Colonic mucosa (tissue), 4 donors: ENCODE results near the gene ZNF761. TPM values are rescaled to one million over a fixed set of nuclear protein-coding genes. Genes with fewer than 3 reads are reported as not detected.

Experiments used
- DNase-seq: peaks from one replicate; pipeline ENCODE4 v3.0.0-alpha.2; 2020
- H3K27ac ChIP-seq: fragments of 200-600 bp; one replicate; pipeline ENCODE4 v1.8.0; 2021
- H3K27me3 ChIP-seq: fragments of 200-600 bp; one replicate; pipeline ENCODE4 v1.8.0; 2021
- H3K36me3 ChIP-seq: fragments of 200-600 bp; one replicate; pipeline ENCODE4 v1.8.0; 2021
- H3K4me1 ChIP-seq: fragments of 200-600 bp; one replicate; pipeline ENCODE4 v1.8.0; 2021; ENCODE audit warnings: mild to moderate bottlenecking
- H3K4me3 ChIP-seq: fragments of 200-600 bp; one replicate; pipeline ENCODE4 v1.8.0; 2021
- H3K9ac ChIP-seq, 2 donors: one replicate each; pipeline ENCODE4 v1.7.0; 2013; ENCODE audit warnings: control low read depth in 2 of 2, low read depth in 2 of 2, low read length in 2 of 2
- H3K9me3 ChIP-seq: fragments of 200-600 bp; one replicate; pipeline ENCODE4 v1.8.0; 2021
- intact Hi-C: fragments of 100-400 bp; cut with DNase I; formaldehyde crosslinking; loops from one replicate; pipeline ENCODE4 v1.14.1; 2022
- total RNA-seq, 2 donors: library from RNA; stranded (reverse); fragmentation: NEBNext Ultra II Directional in 1 of 2; extraction: Animal tissue kit (Norgen Biotek cat#: 25700) in 1 of 2; gene quantifications; one replicate each; pipeline ENCODE4 v1.2.1, GENCODE V29; 2021
- TF ChIP-seq, protein P1 (sequence below): fragments of 200-600 bp; IDR thresholded peaks from one replicate; pipeline ENCODE4 v1.8.0; 2022; ENCODE audit warnings: antibody characterized with exemption, mild to moderate bottlenecking
- donor health status: healthy.
- donor health status: DM: no; HTN: no; CAD: no.
- donor health status: DM: no; HTN: no; CAD: no.

The ZNF761 gene
- 10 to 100 TPM in 1 of 2 donors, 1 to 10 TPM in 1; 5.6 to 10.1 TPM for total RNA-seq

- Histone ChIP-seq H3K27me3 (no peaks in the 10 kb centered on the region), H3K4me1 (no peaks in the 10 kb centered on the region), H3K36me3 (no peaks in the 10 kb centered on the region), H3K4me3 (peak within 1 kb of the TSS; percentile 74), H3K9me3 (no peaks in the 10 kb centered on the region), H3K27ac (peak within 1 kb of the TSS; percentile 66), H3K9ac (peak within 1 kb of the TSS; percentile 70 to 78)
- TF ChIP-seq, protein P1, sequence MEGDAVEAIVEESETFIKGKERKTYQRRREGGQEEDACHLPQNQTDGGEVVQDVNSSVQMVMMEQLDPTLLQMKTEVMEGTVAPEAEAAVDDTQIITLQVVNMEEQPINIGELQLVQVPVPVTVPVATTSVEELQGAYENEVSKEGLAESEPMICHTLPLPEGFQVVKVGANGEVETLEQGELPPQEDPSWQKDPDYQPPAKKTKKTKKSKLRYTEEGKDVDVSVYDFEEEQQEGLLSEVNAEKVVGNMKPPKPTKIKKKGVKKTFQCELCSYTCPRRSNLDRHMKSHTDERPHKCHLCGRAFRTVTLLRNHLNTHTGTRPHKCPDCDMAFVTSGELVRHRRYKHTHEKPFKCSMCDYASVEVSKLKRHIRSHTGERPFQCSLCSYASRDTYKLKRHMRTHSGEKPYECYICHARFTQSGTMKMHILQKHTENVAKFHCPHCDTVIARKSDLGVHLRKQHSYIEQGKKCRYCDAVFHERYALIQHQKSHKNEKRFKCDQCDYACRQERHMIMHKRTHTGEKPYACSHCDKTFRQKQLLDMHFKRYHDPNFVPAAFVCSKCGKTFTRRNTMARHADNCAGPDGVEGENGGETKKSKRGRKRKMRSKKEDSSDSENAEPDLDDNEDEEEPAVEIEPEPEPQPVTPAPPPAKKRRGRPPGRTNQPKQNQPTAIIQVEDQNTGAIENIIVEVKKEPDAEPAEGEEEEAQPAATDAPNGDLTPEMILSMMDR = no peak
- DNase-seq = peak; percentile 99
- intact Hi-C loops = no loop called here
Measured at GRCh38 chr19:53431399-53432087, at the start of gene ZNF761. ZNF761 (plus strand) TSS chr19:53431984; CDS start chr19:53447269, 15,285 bp downstream.

DNA sequence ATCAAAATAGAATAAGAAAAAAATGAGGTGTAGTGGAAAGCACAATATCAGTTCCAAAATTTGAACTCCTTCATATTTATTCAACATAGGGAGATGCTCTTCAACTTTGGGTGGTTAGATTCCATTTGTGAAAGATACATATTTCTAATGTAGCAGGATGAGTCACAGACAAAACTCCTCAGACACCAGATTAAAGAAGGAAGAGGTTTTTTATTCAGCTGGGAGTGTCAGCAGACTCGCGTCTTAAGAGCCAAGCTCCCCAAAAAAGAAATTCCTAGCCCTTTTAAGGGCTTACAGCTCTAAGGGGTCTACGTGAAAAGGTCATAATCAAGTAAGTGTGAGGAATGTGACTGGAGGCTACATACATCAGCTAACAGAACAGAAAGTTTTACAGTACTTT, 43.6 kb upstream of the ZNF761 start:
- H3K36me3 ChIP-seq = no peaks in the 10 kb centered on the region
- TF ChIP-seq, protein P1 = no peak
- no peak overlapping the region for H3K27ac ChIP-seq
- no peaks in the 10 kb centered on the region for H3K4me1 ChIP-seq
- no peak overlapping the region for H3K4me3 ChIP-seq
- DNase-seq = no peak
- H3K9me3 ChIP-seq = peaks cover 4% of the 10 kb centered on the region
- no peak overlapping the region for H3K9ac ChIP-seq
- intact Hi-C loops = no loop called here
- H3K27me3 ChIP-seq = no peaks in the 10 kb centered on the region

- Histone ChIP-seq H3K4me1 (no peaks in the 10 kb centered on the region), H3K36me3 (no peaks in the 10 kb centered on the region), H3K9me3 (peaks cover 1% of the 10 kb centered on the region), H3K27ac (no peak overlapping the region), H3K27me3 (no peaks in the 10 kb centered on the region), H3K4me3 (no peak overlapping the region), H3K9ac (no peak overlapping the region)
- TF ChIP-seq, protein P1 = no peak
- intact Hi-C loops = no loop called here
- no peak for DNase-seq
Measured at GRCh38 chr19:53388904-53389303, 42.9 kb upstream of the ZNF761 start.

- intact Hi-C loops = no loop called here
- no peak overlapping the region for H3K4me3 ChIP-seq
- H3K9ac ChIP-seq = no peak overlapping the region
- no peaks in the 10 kb centered on the region for H3K36me3 ChIP-seq
- TF ChIP-seq, protein P1 = no peak
- H3K27me3 ChIP-seq = no peaks in the 10 kb centered on the region
- no peak for DNase-seq
- H3K9me3 ChIP-seq = no peaks in the 10 kb centered on the region
- H3K27ac ChIP-seq = no peak overlapping the region
- no peaks in the 10 kb centered on the region for H3K4me1 ChIP-seq
Measured at GRCh38 chr19:53389571-53389970, 42.2 kb upstream of the ZNF761 start.

GRCh38 chr19:53389978-53390377, 41.8 kb upstream of the ZNF761 start:
- H3K9ac ChIP-seq = no peak overlapping the region
- no peaks in the 10 kb centered on the region for H3K4me1 ChIP-seq
- no peak overlapping the region for H3K27ac ChIP-seq
- no peaks in the 10 kb centered on the region for H3K27me3 ChIP-seq
- H3K36me3 ChIP-seq = no peaks in the 10 kb centered on the region
- H3K4me3 ChIP-seq = no peak overlapping the region
- DNase-seq = no peak
- no peaks in the 10 kb centered on the region for H3K9me3 ChIP-seq
- TF ChIP-seq, protein P1 = no peak
- intact Hi-C loops = no loop called here
